Measurements from ENCODE around the gene GRN.
A peak's percentile ranks its signal among the peaks of the same experiment; 100 is the strongest.
"Not testable (repeated sequence)": the region's sequence is repeated elsewhere in the genome, so short reads cannot be mapped to it uniquely, and the experiment has no call there.

GRN gene

DNA sequence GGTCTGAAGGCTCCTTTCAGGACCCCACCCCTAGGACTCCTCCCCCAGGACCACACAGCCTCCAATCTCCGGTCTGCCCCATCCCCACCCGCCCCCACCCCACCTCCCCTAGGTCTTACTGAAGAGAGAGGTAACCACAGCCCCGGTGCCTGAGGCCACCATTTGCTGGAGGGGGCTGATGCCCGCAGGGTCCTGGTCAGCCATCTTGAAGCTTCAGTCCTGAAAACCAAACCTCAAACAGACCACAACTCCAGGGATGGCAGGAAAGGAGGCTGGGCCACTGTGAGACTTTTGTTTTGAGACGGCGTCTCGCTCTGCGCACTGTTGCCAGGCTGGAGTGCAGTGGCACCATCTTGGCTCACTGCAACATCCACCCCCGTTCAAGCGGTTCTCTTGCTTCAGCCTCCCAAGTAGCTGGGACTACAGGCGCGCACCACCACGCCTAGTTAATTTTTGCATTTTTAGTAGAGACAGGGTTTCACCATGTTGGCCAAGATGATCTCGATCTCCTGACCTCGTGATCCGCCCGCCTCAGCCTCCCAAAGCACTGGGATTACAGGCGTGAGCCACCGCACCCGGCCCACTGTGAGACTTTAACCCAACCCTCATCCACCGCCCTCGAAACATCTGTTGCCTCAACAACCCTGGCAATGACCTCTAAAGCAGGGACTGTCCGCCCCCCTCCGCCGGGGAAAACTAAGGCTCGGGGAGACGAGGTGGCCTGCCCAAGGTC, 21.6 kb upstream of the GRN start:
- Mint-ChIP-seq H3K4me1 (peaks cover 9% of the 10 kb centered on the region), H3K9me3 (no peaks in the 10 kb centered on the region), H3K4me3 (peak overlapping the region; percentile 87 to 90 (median 88)), H3K36me3 (ENCODE audit: low read depth) (peaks cover 5% of the 10 kb centered on the region), H3K27me3 (ENCODE audit: low read depth) (peaks cover 27% of the 10 kb centered on the region), H3K27ac (no peak overlapping the region)
- TF ChIP-seq, protein P1, sequence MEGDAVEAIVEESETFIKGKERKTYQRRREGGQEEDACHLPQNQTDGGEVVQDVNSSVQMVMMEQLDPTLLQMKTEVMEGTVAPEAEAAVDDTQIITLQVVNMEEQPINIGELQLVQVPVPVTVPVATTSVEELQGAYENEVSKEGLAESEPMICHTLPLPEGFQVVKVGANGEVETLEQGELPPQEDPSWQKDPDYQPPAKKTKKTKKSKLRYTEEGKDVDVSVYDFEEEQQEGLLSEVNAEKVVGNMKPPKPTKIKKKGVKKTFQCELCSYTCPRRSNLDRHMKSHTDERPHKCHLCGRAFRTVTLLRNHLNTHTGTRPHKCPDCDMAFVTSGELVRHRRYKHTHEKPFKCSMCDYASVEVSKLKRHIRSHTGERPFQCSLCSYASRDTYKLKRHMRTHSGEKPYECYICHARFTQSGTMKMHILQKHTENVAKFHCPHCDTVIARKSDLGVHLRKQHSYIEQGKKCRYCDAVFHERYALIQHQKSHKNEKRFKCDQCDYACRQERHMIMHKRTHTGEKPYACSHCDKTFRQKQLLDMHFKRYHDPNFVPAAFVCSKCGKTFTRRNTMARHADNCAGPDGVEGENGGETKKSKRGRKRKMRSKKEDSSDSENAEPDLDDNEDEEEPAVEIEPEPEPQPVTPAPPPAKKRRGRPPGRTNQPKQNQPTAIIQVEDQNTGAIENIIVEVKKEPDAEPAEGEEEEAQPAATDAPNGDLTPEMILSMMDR (IDR thresholded peaks at IDR 0.05; ENCODE audit: unreplicated experiment in 3 of 3), result no peak

DNA sequence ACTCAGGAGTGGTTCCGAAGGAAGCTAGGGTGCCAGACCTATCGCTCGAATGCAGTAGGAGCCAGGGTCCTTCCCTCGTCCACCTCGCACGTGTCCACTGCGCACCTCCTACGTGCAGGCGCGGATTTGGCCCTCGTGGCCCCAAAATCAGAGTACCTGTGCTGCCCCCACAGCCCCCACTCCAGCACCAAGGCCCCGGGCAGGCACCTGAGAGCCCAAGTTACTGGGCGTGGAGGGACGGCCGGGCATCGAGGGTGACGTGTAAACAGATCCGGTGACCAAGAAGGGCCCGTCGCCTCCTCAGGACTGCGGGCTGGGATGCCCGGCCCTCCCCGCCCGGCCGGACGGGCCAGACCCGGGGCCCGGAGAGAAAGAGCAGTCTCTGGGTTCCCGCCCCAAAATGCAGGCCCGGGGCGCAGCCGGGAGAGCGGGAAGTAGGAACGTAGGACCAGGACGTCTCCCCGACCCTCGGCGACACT, 21.0 kb upstream of the GRN start:
- Mint-ChIP-seq H3K27ac (no peak overlapping the region), H3K9me3 (no peaks in the 10 kb centered on the region), H3K36me3 (ENCODE audit: low read depth) (peaks cover 5% of the 10 kb centered on the region), H3K4me1 (peaks cover 9% of the 10 kb centered on the region), H3K4me3 (peak overlapping the region; percentile 87 to 90 (median 88)), H3K27me3 (ENCODE audit: low read depth) (peaks cover 21% of the 10 kb centered on the region)
- TF ChIP-seq, protein P1 (IDR thresholded peaks at IDR 0.05; ENCODE audit: unreplicated experiment in 3 of 3), result no peak

DNA sequence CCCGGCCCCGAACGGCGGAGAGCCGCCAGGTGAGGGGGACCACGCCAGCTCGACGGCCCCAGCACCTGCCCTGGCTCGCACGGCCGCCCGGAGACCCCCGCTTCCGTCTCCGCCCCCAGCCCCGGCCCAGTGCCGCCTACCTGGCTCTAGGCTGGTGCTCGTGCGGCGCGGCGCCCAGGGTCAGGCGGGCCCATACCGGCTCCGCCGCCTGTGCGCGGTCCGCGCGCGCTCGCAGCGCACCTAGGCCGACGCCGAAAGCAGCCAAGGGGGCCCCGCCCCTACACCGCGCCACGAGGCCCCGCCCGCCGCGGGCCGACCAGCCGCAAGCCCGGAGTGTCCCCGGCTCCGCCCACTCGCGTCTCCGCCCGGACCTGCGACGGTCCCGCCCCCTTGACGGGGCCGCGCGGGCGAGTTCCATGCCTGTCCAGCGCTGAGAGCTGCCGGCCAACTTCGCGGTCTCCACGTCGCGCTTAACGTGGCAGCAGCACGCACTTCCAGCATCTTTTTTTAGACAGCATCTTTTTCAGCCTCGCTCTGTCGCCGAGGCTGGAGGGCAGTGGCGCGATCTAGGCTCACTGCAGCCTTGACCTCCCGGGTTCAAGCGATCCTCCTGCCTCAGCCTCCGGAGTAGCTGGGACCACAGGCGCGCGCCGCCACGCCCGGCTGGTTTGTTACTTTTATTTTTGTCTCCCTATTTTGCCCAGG, 20.4 kb upstream of the GRN start, which contains the start of gene SLC25A39:
Gene SLC25A39 (minus strand): TSS at position 253 of the 705 bp plus-strand sequence. CDS start 1,261 bp downstream, outside the sequence.
- Mint-ChIP-seq H3K27me3 (ENCODE audit: low read depth) (peaks cover 15% of the 10 kb centered on the region), H3K36me3 (ENCODE audit: low read depth) (peaks cover under 1% of the 10 kb centered on the region), H3K27ac (peak within 1 kb of the TSS; percentile 35 to 90 (median 58)), H3K4me3 (peak within 1 kb of the TSS; percentile 88 to 92 (median 92)), H3K9me3 (no peaks in the 10 kb centered on the region), H3K4me1 (peaks cover 9% of the 10 kb centered on the region)
- TF ChIP-seq, protein P1 (IDR thresholded peaks at IDR 0.05; ENCODE audit: unreplicated experiment in 3 of 3), result no peak

DNA sequence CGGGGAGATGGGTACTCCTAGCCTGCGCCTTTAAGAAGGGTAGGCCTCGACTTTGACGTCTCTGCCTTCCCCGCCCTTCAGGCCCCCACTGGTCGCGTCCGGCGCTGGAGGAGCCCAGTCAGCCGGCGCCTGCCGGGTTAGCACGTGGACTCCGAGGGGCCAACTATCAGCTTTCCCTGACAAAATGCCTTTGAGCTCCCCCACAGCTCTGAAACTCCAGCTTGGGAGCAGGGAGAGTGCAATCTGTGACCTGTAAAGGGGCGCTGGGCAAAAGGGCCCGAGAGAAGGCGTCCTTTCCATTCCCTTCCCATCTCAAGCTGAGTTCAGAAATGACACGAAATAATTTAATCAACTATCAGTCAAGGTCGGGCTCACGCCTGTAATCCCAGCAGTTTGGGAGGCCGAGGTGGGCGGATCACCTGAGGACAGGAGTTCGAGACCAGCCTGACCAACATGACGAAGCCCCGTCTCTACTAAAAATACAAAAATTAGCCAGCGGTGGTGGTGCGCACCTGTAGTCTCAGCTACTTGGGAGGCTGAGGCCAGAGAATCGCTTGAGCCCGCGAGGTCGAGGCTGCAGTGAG, 18.1 kb upstream of the GRN start:
- H3K4me3 Mint-ChIP-seq, result peak overlapping the region; percentile 51 to 76 (median 75)
- H3K4me1 Mint-ChIP-seq, result peaks cover 16% of the 10 kb centered on the region
- H3K27ac Mint-ChIP-seq, result peak overlapping the region in 1 of 3 experiments; percentile 89
- no peaks in the 10 kb centered on the region for H3K36me3 Mint-ChIP-seq (ENCODE audit: low read depth)
- no peaks in the 10 kb centered on the region for H3K9me3 Mint-ChIP-seq
- TF ChIP-seq, protein P1 (IDR thresholded peaks at IDR 0.05; ENCODE audit: unreplicated experiment in 3 of 3), result no peak
- H3K27me3 Mint-ChIP-seq (ENCODE audit: low read depth), result peaks cover 14% of the 10 kb centered on the region

DNA sequence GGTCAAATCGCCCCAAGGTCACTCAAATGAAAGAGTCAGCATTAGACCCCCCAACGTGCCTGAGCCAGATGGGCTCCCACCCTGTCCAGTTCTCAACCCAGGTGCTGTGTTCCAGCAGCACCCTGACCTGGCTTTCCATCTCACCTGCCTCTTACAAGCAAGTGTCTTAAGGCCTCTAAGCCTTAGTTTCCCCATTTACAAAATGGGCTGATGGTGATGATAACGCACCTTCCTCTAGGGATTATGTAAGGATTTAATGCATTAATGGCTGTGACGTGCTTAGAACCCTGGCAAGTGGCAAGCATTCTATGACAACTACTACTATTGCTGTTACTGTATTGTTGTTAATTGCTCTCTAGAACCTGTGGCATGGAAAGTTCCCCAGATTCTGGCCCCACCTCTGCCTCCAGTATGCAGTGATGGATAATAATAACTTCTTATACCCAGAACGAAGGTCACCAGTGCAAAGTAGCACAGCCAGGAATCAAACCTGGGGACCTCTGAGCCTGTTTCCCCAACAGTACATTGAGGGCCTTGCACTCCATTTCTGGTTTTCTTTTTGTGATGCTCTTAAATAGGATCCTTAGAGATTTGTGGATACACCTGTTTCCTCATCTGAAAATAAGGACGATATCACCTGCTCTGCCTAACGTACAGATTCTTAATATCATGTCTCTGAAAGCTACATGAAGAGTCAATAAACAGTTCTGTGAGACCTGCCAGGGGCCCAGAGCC, 17.2 kb upstream of the GRN start:
- TF ChIP-seq, protein P1 (IDR thresholded peaks at IDR 0.05; ENCODE audit: unreplicated experiment in 3 of 3), result no peak
- peak overlapping the region in 1 of 3 experiments; percentile 23 for H3K27ac Mint-ChIP-seq
- no peaks in the 10 kb centered on the region for H3K9me3 Mint-ChIP-seq
- peaks cover 14% of the 10 kb centered on the region for H3K27me3 Mint-ChIP-seq (ENCODE audit: low read depth)
- H3K36me3 Mint-ChIP-seq (ENCODE audit: low read depth), result no peaks in the 10 kb centered on the region
- H3K4me1 Mint-ChIP-seq, result peaks cover 16% of the 10 kb centered on the region
- peak overlapping the region; percentile 17 to 65 (median 49) for H3K4me3 Mint-ChIP-seq

DNA sequence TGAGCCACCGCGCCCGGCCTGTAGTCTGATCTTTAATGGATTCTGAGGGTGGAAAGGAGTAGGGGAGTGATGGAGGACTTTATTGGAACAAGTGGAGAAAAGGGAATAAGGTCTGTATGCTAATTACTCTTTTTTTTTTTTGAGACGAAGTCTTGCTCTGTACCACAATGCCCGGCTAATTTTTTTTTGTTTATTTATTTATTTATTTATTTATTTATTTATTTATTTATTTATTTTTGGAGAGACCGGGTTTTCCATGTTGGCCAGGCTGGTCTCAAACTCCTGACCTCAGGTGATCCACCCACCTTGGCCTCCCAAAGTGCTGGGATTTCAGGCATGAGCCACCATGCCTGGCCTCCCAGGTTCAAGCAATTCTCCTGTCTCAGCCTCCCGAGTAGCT, 15.6 kb upstream of the GRN start:
- not testable (repeated sequence) for H3K27ac Mint-ChIP-seq; H3K4me3 Mint-ChIP-seq; H3K36me3 Mint-ChIP-seq (ENCODE audit: low read depth); H3K9me3 Mint-ChIP-seq
- H3K4me1 Mint-ChIP-seq, result peaks cover 16% of the 10 kb centered on the region
- peaks cover 18% of the 10 kb centered on the region for H3K27me3 Mint-ChIP-seq (ENCODE audit: low read depth)

DNA sequence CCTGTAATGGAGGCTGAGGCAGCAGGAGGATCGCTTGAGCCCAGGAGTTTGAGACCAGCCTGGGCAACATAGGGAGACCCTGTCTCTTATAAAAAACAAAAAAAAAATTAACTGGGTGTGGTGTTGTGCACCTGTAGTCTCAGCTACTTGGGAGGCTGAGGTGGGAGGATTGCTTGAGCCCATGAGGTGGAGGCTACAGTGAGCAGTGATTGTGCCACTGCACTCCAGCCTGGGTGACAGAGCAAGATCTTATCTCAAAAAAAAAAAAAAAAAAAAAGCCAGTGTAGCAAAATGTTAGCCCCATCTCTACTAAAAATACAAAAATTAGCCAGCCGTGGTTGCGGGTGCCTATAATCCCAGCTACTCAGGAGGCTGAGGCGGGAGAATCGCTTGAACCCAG, 14.8 kb upstream of the GRN start:
- H3K27ac Mint-ChIP-seq, result not testable (repeated sequence)
- peaks cover 15% of the 10 kb centered on the region for H3K27me3 Mint-ChIP-seq (ENCODE audit: low read depth)
- peaks cover 15% of the 10 kb centered on the region for H3K4me1 Mint-ChIP-seq

More for the DNA sequence above, 14.8 kb upstream of the GRN start:
- not testable (repeated sequence) for H3K9me3 Mint-ChIP-seq; H3K4me3 Mint-ChIP-seq; H3K36me3 Mint-ChIP-seq (ENCODE audit: low read depth)

All from nephron (organoid).